GM18508 (cell line): ENCODE results near the gene SET.
"Not testable (repeated sequence)": the region's sequence is repeated elsewhere in the genome, so short reads cannot be mapped to it uniquely, and the experiment has no call there.

ENCODE experiments used
- ATAC-seq: cut with Tn5 transposase; IDR thresholded peaks from one replicate; pipeline ENCODE4 v1.9.1; 2021; ENCODE audit warnings: moderate number of reproducible peaks; ENCODE audit not compliant: insufficient read depth, unreplicated experiment

The SET gene, protein sequence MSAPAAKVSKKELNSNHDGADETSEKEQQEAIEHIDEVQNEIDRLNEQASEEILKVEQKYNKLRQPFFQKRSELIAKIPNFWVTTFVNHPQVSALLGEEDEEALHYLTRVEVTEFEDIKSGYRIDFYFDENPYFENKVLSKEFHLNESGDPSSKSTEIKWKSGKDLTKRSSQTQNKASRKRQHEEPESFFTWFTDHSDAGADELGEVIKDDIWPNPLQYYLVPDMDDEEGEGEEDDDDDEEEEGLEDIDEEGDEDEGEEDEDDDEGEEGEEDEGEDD

GRCh38 chr9:128688501-128689292 is at the start of gene SET:
TSS of gene SET (plus strand) at chr9:128689222. CDS start at chr9:128689583, 361 bp downstream.
- no peak for ATAC-seq

DNA sequence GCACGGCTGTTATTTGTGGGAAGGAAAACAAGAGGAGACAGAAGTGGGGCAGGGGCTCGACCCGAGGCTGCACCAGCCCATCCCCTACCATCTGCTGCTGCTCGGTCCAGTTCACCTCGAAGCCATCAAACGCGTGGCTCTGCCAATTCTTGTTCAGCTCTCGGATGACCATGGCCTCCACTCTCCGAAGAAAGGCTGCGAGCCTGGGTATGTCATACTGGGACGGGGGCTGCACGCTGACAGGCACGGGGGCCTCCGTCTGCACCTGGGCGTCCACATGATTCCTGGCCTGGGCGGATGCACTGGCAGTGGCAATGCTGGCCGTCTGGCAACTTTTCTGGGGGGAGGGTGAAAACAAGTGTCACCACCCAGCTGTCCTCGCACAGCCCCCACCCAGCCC is 48.4 kb upstream of the SET start:
- no peak for ATAC-seq

- no peak for ATAC-seq
Measured at GRCh38 chr9:128642675-128643245, 46.3 kb upstream of the SET start.

DNA sequence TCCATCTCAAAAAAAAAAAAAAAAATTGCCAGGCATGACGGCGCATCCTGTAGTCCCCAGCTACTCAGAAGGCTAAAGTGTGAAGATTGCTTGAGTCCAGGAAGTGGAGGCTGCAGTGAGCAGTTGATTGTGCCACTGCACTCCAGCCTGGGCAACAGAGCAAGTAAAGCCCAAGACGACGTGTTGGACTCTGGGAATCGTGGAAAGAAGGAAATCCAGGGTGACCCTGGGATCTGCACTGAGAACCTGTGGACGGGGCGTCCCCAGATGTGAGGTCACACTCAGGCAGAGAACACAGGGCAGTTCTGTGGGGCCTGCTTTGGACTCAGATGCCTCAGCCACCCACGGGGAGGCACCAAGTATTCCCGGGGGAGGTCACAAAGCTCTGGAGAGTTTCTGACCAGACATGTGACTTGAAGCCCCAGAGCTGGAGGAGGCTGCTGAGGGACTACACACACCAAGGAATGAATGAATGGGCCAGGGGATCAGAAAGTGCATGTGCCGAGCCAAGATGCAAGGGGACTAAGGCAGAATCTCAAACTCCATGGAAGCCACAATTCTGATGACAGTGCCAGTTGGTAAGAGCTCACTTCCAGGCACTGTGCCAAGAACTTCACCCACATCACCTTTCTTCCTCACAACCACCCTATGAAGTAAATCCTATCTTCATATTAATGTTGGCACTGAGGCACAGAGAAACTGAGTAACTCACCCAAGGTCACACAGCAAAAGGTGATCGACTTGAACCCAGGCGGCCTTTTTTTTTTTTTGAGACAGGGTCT is 45.3 kb upstream of the SET start:
- no peak for ATAC-seq

DNA sequence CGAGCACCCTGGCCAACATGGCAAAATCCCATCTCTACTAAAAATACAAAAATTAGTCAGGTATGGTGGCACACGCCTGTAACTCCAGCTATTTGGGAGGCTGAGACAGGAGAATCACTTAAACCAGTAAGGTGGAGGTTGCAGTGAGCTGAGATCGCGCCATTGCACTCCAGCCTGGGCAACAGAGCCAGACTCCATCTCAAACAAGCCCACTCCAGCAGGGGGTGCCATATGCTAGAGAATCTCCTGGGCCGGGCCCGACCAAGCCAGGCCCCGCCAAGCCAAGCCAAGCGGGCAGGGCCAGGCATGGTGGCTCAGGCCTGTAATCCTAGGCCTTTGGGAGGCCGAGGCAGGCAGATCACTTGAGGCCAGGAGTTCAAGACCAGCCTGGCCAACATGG is 40.8 kb upstream of the SET start:
- not testable (repeated sequence) for ATAC-seq

- no peak for ATAC-seq
Measured at GRCh38 chr9:128651798-128652197, 37.2 kb upstream of the SET start.

GRCh38 chr9:128653908-128654307 is 35.1 kb upstream of the SET start:
- ATAC-seq, result no peak

DNA sequence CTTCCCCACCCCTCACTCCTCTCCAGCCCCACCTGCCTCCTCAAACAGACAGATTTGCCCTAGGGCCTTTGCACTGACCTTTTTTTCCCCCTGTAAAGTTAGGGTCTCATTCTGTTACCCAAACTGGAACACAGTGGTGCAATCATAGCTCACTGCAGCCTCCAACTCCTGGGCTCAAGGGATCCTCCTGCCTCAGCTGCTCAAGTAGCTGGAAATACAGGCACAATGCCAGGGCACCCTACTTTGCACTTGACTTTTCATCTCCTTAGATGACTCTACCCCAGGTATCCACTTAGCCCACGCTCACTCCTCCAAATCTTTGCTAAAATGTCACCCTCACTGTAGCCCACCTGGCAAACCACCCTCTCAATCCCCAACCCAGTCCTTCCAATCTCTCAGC is 34.5 kb upstream of the SET start:
- ATAC-seq, result no peak

GRCh38 chr9:128656416-128657343 is 32.3 kb upstream of the SET start, which contains the start of gene DYNC2I2:
TSS of gene DYNC2I2 (minus strand) at chr9:128656847. CDS start at chr9:128656726, 121 bp downstream.
- ATAC-seq, result peak; percentile 51

GRCh38 chr9:128657344-128657704 is 31.7 kb upstream of the SET start:
- no peak for ATAC-seq

DNA sequence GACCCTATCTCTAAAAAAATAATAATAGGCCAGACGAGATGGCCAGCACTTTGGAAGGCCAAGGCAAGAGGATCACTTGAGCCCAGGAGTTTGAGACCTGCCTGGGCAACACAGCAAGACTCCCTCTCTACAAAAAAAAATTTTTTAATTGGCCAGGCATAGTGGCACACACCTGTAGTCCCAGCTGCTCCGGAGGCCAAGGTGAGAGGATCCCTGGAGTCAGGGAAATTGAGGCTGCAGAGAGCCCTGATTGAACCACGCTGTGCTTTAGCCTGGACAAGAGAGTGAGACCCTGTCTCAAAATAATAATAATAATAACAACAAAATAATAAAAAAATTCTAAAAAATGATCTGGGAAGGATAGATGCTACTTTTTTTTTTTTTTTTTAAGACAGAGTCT is 31.2 kb upstream of the SET start:
- ATAC-seq, result no peak

GRCh38 chr9:128666481-128666941 is 22.5 kb upstream of the SET start:
- not testable (repeated sequence) for ATAC-seq

GRCh38 chr9:128669786-128670185 is 19.2 kb upstream of the SET start:
- ATAC-seq, result no peak

- ATAC-seq, result no peak
Measured at GRCh38 chr9:128675382-128675781, 13.6 kb upstream of the SET start.

GRCh38 chr9:128677794-128678193 is 11.2 kb upstream of the SET start:
- ATAC-seq, result no peak

DNA sequence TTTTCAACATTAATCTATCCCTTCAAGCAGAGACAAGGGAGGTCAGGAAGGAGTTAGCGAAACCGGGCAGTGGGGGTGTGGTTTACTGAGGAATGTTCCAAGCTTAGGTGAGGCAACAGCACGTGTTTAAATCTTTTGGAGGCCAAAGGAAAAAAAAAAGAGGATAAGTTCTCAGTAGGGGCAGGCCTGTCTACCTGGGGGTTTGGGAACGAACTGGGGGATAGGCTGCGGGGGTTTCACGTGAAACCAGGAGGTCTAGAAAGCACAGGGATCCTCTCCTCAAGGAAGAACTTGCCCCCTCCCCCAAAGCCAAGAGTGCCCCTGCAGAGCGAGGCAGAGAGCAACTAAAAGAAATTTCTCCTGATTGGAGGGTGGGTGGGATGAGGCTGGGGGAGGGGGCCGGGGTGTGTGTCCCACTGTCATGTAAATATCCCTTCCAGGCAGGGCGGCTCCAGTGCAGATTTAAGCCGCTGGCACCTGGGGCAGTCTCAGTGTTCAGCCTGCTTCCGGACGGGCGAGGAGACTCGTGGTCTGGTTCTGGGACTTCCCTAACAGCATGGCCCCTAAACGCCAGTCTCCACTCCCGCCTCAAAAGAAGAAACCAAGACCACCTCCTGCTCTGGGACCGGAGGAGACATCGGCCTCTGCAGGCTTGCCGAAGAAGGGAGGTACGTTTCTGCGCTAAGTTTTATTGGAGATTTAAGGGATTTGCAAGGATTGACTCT is 5.5 kb upstream of the SET start:
- ATAC-seq, result no peak

GRCh38 chr9:128684065-128684324 is 5.0 kb upstream of the SET start:
- ATAC-seq, result no peak

GRCh38 chr9:128684325-128685199 is 4.5 kb upstream of the SET start:
- no peak for ATAC-seq
